ENCODE results near the gene ZNF580. TPM values are rescaled to one million over a fixed set of nuclear protein-coding genes. Genes with fewer than 3 reads are reported as not detected.

Gene ZNF580
- total RNA-seq, 1 experiment from 2014 or later, result 32.0 TPM

DNA sequence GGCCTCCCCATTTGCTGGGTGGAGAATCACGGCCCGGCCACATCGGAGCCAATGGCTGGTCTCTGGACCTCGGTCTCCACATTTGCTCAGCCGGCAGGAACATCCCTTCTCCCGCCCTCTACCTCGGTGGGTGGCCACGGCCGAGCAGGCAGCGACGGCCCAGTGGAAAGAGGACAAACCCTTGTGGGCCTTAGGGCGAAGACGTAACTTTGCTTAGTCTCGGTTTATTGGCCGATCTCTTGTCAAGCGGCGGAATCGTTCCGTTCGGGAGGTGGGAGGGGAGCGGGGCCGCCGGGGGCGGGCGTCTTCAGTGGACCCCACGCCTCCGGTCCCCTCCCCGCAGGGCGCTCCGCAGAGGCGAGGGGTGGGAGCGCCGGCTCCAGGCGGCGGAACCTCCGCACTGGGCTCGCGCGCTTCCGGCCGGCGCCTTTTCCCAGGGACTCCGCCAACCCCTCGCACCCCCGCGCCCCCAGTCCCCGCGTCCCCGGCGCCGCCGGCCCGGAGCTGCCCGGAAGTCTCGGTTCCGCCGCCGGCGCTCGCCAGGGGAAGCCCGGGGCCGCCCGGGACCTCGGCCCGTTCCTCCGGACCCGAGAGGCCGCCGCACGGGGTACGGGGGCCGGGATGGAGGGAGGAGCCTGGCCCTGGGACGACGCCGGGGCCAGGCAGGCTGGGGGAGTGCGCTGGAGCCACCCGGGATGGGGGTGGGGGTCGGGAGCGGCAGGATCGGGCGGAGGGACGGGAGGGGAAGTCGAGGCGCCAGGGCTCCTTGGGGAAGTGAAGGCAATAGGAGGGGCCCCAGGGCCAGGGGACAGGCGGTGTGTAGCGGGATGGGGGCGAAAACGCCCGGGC lies at the start of gene ZNF580 (continued):
- TF ChIP-seq, protein P1, sequence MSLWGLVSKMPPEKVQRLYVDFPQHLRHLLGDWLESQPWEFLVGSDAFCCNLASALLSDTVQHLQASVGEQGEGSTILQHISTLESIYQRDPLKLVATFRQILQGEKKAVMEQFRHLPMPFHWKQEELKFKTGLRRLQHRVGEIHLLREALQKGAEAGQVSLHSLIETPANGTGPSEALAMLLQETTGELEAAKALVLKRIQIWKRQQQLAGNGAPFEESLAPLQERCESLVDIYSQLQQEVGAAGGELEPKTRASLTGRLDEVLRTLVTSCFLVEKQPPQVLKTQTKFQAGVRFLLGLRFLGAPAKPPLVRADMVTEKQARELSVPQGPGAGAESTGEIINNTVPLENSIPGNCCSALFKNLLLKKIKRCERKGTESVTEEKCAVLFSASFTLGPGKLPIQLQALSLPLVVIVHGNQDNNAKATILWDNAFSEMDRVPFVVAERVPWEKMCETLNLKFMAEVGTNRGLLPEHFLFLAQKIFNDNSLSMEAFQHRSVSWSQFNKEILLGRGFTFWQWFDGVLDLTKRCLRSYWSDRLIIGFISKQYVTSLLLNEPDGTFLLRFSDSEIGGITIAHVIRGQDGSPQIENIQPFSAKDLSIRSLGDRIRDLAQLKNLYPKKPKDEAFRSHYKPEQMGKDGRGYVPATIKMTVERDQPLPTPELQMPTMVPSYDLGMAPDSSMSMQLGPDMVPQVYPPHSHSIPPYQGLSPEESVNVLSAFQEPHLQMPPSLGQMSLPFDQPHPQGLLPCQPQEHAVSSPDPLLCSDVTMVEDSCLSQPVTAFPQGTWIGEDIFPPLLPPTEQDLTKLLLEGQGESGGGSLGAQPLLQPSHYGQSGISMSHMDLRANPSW (CRISPR knock-in tag; conservative IDR thresholded peaks at IDR 0.05; ENCODE audit: low read depth), result no peak
- TF ChIP-seq GTF2I (CRISPR knock-in tag; conservative IDR thresholded peaks at IDR 0.05) (no peak), USF1 (CRISPR knock-in tag; IDR thresholded peaks at IDR 0.05) (no peak)

DNA sequence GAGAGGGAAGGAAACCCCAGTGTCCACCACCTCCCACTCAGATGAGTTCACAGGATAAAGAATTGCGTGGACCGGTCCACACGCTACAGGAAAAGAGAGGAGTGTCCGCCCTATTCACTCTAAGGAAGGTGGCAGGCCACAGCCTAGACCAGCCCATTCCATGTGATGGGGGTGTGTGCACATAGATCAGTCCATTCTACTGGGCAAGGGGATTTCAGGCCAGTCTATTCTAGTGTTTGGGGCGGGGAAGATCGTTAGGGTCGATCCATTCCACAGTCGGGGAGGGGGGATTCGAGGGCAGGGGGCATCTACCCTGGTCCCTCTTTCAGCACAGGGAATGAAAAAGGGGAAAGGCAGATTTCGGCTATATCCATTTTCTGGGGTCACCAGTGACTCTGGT lies 49.2 kb upstream of the ZNF580 start:
- no peak overlapping the region for H3K27ac Mint-ChIP-seq
- DNase-seq (ENCODE audit: low spot score) (peak; percentile 55), ATAC-seq (peak; percentile 22)
- ChIA-PET POLR2A (no interaction called here), CTCF (interaction anchor here (0.9 kb wide), 1 partner anchor 88 kb away, joined by 3 read pairs; no protein-coding TSS in a partner anchor)
- H3K4me3 Mint-ChIP-seq, result no peak overlapping the region
- H3K36me3 Mint-ChIP-seq, result peaks cover 20% of the 10 kb centered on the region
- TF ChIP-seq, protein P2, sequence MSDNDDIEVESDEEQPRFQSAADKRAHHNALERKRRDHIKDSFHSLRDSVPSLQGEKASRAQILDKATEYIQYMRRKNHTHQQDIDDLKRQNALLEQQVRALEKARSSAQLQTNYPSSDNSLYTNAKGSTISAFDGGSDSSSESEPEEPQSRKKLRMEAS (CRISPR knock-in tag; IDR thresholded peaks at IDR 0.05), result no peak
- TF ChIP-seq FOXP4 (CRISPR knock-in tag; IDR thresholded peaks at IDR 0.05), result no peak
- peaks cover 27% of the 10 kb centered on the region for H3K4me1 Mint-ChIP-seq
- H3K27me3 Mint-ChIP-seq (ENCODE audit: low read depth), result peaks cover 11% of the 10 kb centered on the region
- H3K9me3 Mint-ChIP-seq, result no peaks in the 10 kb centered on the region

- DNase-seq (ENCODE audit: low spot score) (no peak), ATAC-seq (no peak)
- CTCF ChIA-PET, result interaction anchor here (0.9 to 2.6 kb wide), 3 partner anchors 13 to 125 kb away, joined by 3 to 12 read pairs (median 3); partner anchors contain the start of gene ZNF865
- peaks cover 20% of the 10 kb centered on the region for H3K4me1 Mint-ChIP-seq
- H3K27me3 Mint-ChIP-seq (ENCODE audit: low read depth), result peaks cover 9% of the 10 kb centered on the region
- no peak overlapping the region for H3K27ac Mint-ChIP-seq
- H3K4me3 Mint-ChIP-seq, result no peak overlapping the region
- POLR2A ChIA-PET, result interaction anchor here (1.7 kb wide), 1 partner anchor 13 kb away, joined by 9 read pairs; the partner anchor contains the start of gene ZNF865
- H3K9me3 Mint-ChIP-seq, result no peaks in the 10 kb centered on the region
- H3K36me3 Mint-ChIP-seq, result peaks cover 23% of the 10 kb centered on the region
- TF ChIP-seq ZNF423 (CRISPR knock-in tag; IDR thresholded peaks at IDR 0.05) (no peak), ZNF121 (CRISPR knock-in tag; IDR thresholded peaks at IDR 0.05) (no peak), ZSCAN18 (CRISPR knock-in tag; IDR thresholded peaks at IDR 0.05) (no peak), HMGA2 (CRISPR knock-in tag; IDR thresholded peaks at IDR 0.05) (no peak), ZBTB21 (CRISPR knock-in tag; IDR thresholded peaks at IDR 0.05; ENCODE audit: borderline replicate concordance) (no peak), ZNF416 (CRISPR knock-in tag; IDR thresholded peaks at IDR 0.05) (no peak), ZNF317 (CRISPR knock-in tag; IDR thresholded peaks at IDR 0.05; ENCODE audit: borderline replicate concordance, low read depth) (no peak), ZNF263 (CRISPR knock-in tag; IDR thresholded peaks at IDR 0.05; ENCODE audit: low read depth) (no peak), ZNF512 (CRISPR knock-in tag; IDR thresholded peaks at IDR 0.05; ENCODE audit: borderline replicate concordance) (no peak)
- TF ChIP-seq, protein P1 (CRISPR knock-in tag; conservative IDR thresholded peaks at IDR 0.05; ENCODE audit: low read depth), result no peak
Observed at GRCh38 chr19:55592391-55593090, 48.3 kb upstream of the ZNF580 start.

Measured in WTC11 (cell line).